ENCODE measurements around the gene STAG2. TPM values are rescaled to one million over a fixed set of nuclear protein-coding genes. Genes with fewer than 3 reads are reported as not detected.
"Not testable (repeated sequence)": the region's sequence is repeated elsewhere in the genome, so short reads cannot be mapped to it uniquely, and the experiment has no call there.

Gene STAG2
- total RNA-seq, 1 donor from 2014 or later = 75.4 TPM

- TF ChIP-seq CTCF (IDR thresholded peaks at IDR 0.05; ENCODE audit: unreplicated experiment) = no peak
Measured at GRCh38 chrX:124125471-124125870, 164.0 kb downstream of the STAG2 start.

GRCh38 chrX:124127496-124127895 is 166.0 kb downstream of the STAG2 start:
- Mint-ChIP-seq H3K4me3 (ENCODE audit: low read depth) (no peak overlapping the region), H3K27me3 (no peaks in the 10 kb centered on the region), H3K27ac (no peak overlapping the region), H3K36me3 (ENCODE audit: insufficient read depth) (peaks cover 1% of the 10 kb centered on the region), H3K4me1 (ENCODE audit: low read depth) (no peaks in the 10 kb centered on the region), H3K9me3 (ENCODE audit: low read depth) (peaks cover 9% of the 10 kb centered on the region)
- DNase-seq (ENCODE audit: low spot score, unreplicated experiment) = no peak
- TF ChIP-seq CTCF (IDR thresholded peaks at IDR 0.05; ENCODE audit: unreplicated experiment) = no peak

More at GRCh38 chrX:124125471-124125870, 164.0 kb downstream of the STAG2 start:
- H3K4me1 Mint-ChIP-seq (ENCODE audit: low read depth) = no peaks in the 10 kb centered on the region
- H3K27ac Mint-ChIP-seq = no peak overlapping the region
- H3K27me3 Mint-ChIP-seq = no peaks in the 10 kb centered on the region
- H3K36me3 Mint-ChIP-seq (ENCODE audit: insufficient read depth) = peaks cover 2% of the 10 kb centered on the region
- H3K9me3 Mint-ChIP-seq (ENCODE audit: low read depth) = peaks cover 19% of the 10 kb centered on the region
- DNase-seq (ENCODE audit: low spot score, unreplicated experiment) = no peak
- H3K4me3 Mint-ChIP-seq (ENCODE audit: low read depth) = no peak overlapping the region

- not testable (repeated sequence) for DNase-seq (ENCODE audit: low spot score, unreplicated experiment); H3K27me3 Mint-ChIP-seq; H3K36me3 Mint-ChIP-seq (ENCODE audit: insufficient read depth); H3K4me3 Mint-ChIP-seq (ENCODE audit: low read depth); H3K4me1 Mint-ChIP-seq (ENCODE audit: low read depth); H3K27ac Mint-ChIP-seq
- peaks cover 19% of the 10 kb centered on the region for H3K9me3 Mint-ChIP-seq (ENCODE audit: low read depth)
Measured at GRCh38 chrX:124132437-124132836, 170.9 kb downstream of the STAG2 start.

GRCh38 chrX:124145749-124146148 is 184.2 kb downstream of the STAG2 start:
- Mint-ChIP-seq H3K36me3 (ENCODE audit: insufficient read depth) (no peaks in the 10 kb centered on the region), H3K27ac (no peak overlapping the region), H3K4me1 (ENCODE audit: low read depth) (no peaks in the 10 kb centered on the region), H3K27me3 (no peaks in the 10 kb centered on the region), H3K9me3 (ENCODE audit: low read depth) (peaks cover 40% of the 10 kb centered on the region), H3K4me3 (ENCODE audit: low read depth) (no peak overlapping the region)
- TF ChIP-seq CTCF (IDR thresholded peaks at IDR 0.05; ENCODE audit: unreplicated experiment) = no peak
- DNase-seq (ENCODE audit: low spot score, unreplicated experiment) = no peak

- Mint-ChIP-seq H3K27ac (no peak overlapping the region), H3K9me3 (ENCODE audit: low read depth) (peaks cover 35% of the 10 kb centered on the region), H3K36me3 (ENCODE audit: insufficient read depth) (no peaks in the 10 kb centered on the region), H3K27me3 (no peaks in the 10 kb centered on the region), H3K4me1 (ENCODE audit: low read depth) (peaks cover 3% of the 10 kb centered on the region), H3K4me3 (ENCODE audit: low read depth) (no peak overlapping the region)
- TF ChIP-seq CTCF (IDR thresholded peaks at IDR 0.05; ENCODE audit: unreplicated experiment) = no peak
- no peak for DNase-seq (ENCODE audit: low spot score, unreplicated experiment)
Measured at GRCh38 chrX:124151195-124151594, 189.7 kb downstream of the STAG2 start.

Other genes with a start within 250 kb of the STAG2 start
- 116 and 118 TPM in 2 replicates for gene THOC2, start 228.7 kb upstream of the STAG2 start, total RNA-seq
- 35.3 and 37.5 TPM in 2 replicates for gene XIAP, start 101.7 kb upstream of the STAG2 start, total RNA-seq

Data from progenitor cell of endocrine pancreas (in vitro differentiated cells).